ENCODE data around the gene ACTL10.

The ACTL10 gene

DNA sequence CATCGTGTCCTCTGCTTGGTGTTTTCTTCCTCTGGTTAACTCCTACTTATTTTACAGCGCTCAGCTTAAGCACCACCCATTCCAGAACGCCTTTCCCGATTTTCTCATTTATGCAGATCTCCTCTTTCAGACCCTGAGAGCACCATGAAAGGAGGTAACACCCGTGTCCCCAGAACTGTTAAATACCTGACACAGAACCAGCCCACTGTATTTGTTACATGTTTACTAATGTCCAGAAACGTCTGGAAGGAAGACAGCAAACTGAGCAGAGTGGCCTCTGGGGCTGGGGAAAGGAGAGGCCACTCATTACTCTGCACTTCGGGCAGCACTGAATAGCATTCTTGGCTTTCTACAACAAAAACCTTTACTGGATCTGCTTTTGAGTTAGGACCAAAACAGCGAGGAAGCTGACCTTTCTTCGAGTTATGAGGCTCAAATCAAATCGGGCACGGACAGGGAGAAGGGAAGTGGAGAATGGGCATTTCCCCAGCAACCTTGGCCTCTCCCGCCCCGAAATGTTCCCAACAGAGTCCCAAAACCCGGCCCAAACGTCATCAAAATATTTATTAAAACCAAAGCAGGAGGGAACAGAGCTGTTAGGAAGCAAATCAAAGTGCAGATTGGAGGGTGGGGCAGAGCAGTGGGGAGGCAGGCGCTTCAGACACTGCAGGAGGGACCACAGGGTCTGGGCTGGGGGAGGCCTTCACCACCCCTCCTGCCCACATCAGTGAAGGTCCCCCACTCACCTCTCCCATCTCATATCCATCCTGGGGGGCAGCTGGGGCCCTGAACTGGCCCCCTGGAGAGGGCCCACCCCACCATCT, 8.6 kb downstream of the ACTL10 start (continued):
- TF ChIP-seq, protein P1, sequence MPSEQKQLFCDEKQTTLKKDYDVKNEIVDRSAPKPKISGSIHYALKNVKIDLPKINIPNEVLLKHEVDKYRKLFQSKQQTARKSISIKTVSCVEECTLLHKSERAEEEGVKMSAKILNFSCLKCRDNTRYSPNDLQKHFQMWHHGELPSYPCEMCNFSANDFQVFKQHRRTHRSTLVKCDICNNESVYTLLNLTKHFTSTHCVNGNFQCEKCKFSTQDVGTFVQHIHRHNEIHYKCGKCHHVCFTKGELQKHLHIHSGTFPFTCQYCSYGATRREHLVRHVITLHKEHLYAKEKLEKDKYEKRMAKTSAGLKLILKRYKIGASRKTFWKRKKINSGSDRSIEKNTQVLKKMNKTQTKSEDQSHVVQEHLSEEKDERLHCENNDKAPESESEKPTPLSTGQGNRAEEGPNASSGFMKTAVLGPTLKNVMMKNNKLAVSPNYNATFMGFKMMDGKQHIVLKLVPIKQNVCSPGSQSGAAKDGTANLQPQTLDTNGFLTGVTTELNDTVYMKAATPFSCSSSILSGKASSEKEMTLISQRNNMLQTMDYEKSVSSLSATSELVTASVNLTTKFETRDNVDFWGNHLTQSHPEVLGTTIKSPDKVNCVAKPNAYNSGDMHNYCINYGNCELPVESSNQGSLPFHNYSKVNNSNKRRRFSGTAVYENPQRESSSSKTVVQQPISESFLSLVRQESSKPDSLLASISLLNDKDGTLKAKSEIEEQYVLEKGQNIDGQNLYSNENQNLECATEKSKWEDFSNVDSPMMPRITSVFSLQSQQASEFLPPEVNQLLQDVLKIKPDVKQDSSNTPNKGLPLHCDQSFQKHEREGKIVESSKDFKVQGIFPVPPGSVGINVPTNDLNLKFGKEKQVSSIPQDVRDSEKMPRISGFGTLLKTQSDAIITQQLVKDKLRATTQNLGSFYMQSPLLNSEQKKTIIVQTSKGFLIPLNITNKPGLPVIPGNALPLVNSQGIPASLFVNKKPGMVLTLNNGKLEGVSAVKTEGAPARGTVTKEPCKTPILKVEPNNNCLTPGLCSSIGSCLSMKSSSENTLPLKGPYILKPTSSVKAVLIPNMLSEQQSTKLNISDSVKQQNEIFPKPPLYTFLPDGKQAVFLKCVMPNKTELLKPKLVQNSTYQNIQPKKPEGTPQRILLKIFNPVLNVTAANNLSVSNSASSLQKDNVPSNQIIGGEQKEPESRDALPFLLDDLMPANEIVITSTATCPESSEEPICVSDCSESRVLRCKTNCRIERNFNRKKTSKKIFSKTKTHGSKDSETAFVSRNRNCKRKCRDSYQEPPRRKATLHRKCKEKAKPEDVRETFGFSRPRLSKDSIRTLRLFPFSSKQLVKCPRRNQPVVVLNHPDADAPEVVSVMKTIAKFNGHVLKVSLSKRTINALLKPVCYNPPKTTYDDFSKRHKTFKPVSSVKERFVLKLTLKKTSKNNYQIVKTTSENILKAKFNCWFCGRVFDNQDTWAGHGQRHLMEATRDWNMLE (tag by site-specific recombination; conservative IDR thresholded peaks at IDR 0.05; ENCODE audit: low read depth), result no peak
- TF ChIP-seq ZBTB48 (tag by site-specific recombination; IDR thresholded peaks at IDR 0.05), result no peak
- TF ChIP-seq ZNF157 (tag by site-specific recombination; IDR thresholded peaks at IDR 0.05), result no peak
- TF ChIP-seq SP3 (tag by site-specific recombination; IDR thresholded peaks at IDR 0.05), result peak; percentile 9; the same call in 1 of the 2 replicates
- TF ChIP-seq ZNF423 (tag by site-specific recombination; IDR thresholded peaks at IDR 0.05), result no peak
- TF ChIP-seq WT1 (tag by site-specific recombination; IDR thresholded peaks at IDR 0.05), result 0 out of 2 replicates have a peak, but pooled peaks have one; percentile 40

DNA sequence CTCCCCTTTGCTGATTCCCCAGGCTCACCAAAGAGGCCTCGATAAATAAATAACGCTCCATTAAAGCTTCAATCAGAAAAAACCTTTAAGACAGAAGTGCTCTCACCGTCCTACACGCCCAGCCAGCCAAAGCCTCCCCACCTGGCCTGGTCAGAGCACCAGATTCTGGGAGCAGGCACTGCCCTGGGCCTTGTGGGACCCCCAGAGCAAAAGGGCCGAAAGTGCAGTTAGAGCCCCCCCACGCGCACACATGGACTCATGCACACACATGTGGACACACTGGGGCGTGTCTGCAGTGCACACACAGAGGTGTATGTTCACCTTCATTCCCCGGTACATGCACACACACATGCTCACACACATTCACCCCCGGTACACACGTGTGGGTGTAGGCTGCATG, 9.4 kb downstream of the ACTL10 start:
- peaks cover 4% of the 10 kb centered on the region; the same call in 1 of the 2 replicates for H3K4me1 ChIP-seq (ENCODE audit: control insufficient read depth, insufficient read depth, low read length)
- CTCF ChIA-PET, result no interaction called here
- TF ChIP-seq PRDM1 (tag by site-specific recombination; IDR thresholded peaks at IDR 0.05) (no peak), ZFHX2 (tag by site-specific recombination; conservative IDR thresholded peaks at IDR 0.05) (peak; percentile 34; the same call in 1 of the 2 replicates)
- H3K4me3 ChIP-seq (ENCODE audit: low read depth, low read length), result no peak overlapping the region
- H3K27ac ChIP-seq (ENCODE audit: extremely low read depth, low read depth, low read length), result no peak overlapping the region
- H3K36me3 ChIP-seq (ENCODE audit: control insufficient read depth in 2 of 2, insufficient read depth in 1 of 2, low read length in 2 of 2), result peaks cover 13 to 67% of the 10 kb centered on the region in 2 experiments; a peak in 2 of 3 replicates
- POLR2A ChIA-PET, result interaction anchor here (2.3 to 2.5 kb wide), 2 partner anchors 9 to 12 kb away, joined by 9 to 11 read pairs; no protein-coding TSS in a partner anchor
- no peaks in the 10 kb centered on the region for H3K9me3 ChIP-seq (ENCODE audit: control insufficient read depth, insufficient read depth, low read depth, low read length)

- POLR2A ChIA-PET, result interaction anchor here (2.3 kb wide), 1 partner anchor 8 kb away, joined by 9 read pairs; no protein-coding TSS in a partner anchor
Measured at GRCh38 chr20:33676652-33677645, 10.2 kb downstream of the ACTL10 start.

GRCh38 chr20:33677991-33678702, 11.4 kb downstream of the ACTL10 start:
- CTCF ChIA-PET, result interaction anchor here (1.4 kb wide), 1 partner anchor 10 kb away, joined by 6 read pairs; no protein-coding TSS in a partner anchor
- Histone ChIP-seq H3K4me3 (ENCODE audit: low read depth, low read length) (no peak overlapping the region), H3K9me3 (ENCODE audit: control insufficient read depth, insufficient read depth, low read depth, low read length) (no peaks in the 10 kb centered on the region), H3K27ac (ENCODE audit: extremely low read depth, low read depth, low read length) (no peak overlapping the region), H3K4me1 (ENCODE audit: control insufficient read depth, insufficient read depth, low read length) (peaks cover 4% of the 10 kb centered on the region; the same call in 1 of the 2 replicates), H3K36me3 (ENCODE audit: control insufficient read depth in 2 of 2, insufficient read depth in 1 of 2, low read length in 2 of 2) (peaks cover 13 to 66% of the 10 kb centered on the region in 2 experiments; a peak in 2 of 3 replicates)
- TF ChIP-seq ZNF302 (tag by site-specific recombination; IDR thresholded peaks at IDR 0.05; ENCODE audit: low read depth) (no peak), SETDB1 (IDR thresholded peaks at IDR 0.05; ENCODE audit: insufficient read length, low read length) (no peak), SP2 (tag by site-specific recombination; IDR thresholded peaks at IDR 0.05) (peak; percentile 16; the same call in 1 of the 2 replicates), SCRT2 (tag by site-specific recombination; IDR thresholded peaks at IDR 0.05) (peak; percentile 67)
- POLR2A ChIA-PET, result no interaction called here

More at GRCh38 chr20:33676652-33677645, 10.2 kb downstream of the ACTL10 start:
- H3K36me3 ChIP-seq (ENCODE audit: control insufficient read depth in 2 of 2, insufficient read depth in 1 of 2, low read length in 2 of 2), result peaks cover 13 to 65% of the 10 kb centered on the region in 2 experiments; a peak in 2 of 3 replicates
- no peaks in the 10 kb centered on the region for H3K9me3 ChIP-seq (ENCODE audit: control insufficient read depth, insufficient read depth, low read depth, low read length)
- no peak overlapping the region; the same call in 1 of the 2 replicates for H3K27ac ChIP-seq (ENCODE audit: extremely low read depth, low read depth, low read length)
- H3K4me3 ChIP-seq (ENCODE audit: low read depth, low read length), result no peak overlapping the region
- CTCF ChIA-PET, result interaction anchor here (1.4 kb wide), 1 partner anchor 9 kb away, joined by 6 read pairs; no protein-coding TSS in a partner anchor
- peaks cover 4% of the 10 kb centered on the region; the same call in 1 of the 2 replicates for H3K4me1 ChIP-seq (ENCODE audit: control insufficient read depth, insufficient read depth, low read length)
- TF ChIP-seq ZNF600 (tag by site-specific recombination; IDR thresholded peaks at IDR 0.05) (0 out of 2 replicates have a peak, but pooled peaks have one; percentile 16), ZBTB17 (tag by site-specific recombination; IDR thresholded peaks at IDR 0.05) (no peak)
